ENCODE measurements around the gene GPI.

DNA sequence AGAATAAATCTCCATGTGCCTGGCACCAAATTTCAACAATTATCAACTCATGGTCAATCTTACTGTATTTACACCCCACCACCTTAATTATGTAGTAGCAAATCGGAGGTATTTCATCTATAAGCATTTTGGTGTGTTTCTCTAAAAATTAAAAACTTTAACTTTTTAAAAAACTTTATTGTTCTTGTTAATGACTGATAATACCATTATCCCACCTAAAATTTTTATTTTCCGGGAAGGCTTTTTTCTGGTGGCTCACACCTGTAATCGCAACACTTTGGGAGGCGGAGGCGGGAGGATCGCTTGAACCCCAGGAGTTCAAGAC, 38.8 kb downstream of the GPI start:
- TF ChIP-seq EZH2phosphoT487 (IDR thresholded peaks at IDR 0.05; ENCODE audit: insufficient read depth, low read depth), result no peak
- TF ChIP-seq EZH2 (IDR thresholded peaks at IDR 0.05; ENCODE audit: insufficient read depth, poor library complexity, severe bottlenecking), result no peak

Measured in GM23248 (cell line).